Naive thymus-derived CD8-positive, alpha-beta T cell (primary cell): ENCODE results near the gene FAM20C. TPM values are rescaled to one million over a fixed set of nuclear protein-coding genes. Genes with fewer than 3 reads are reported as not detected.

ENCODE experiments used
- ATAC-seq, 2 donors: fragments of 150-1000 bp; cut with Tn5 transposase in 1 of 2; sonication (Bioruptor Pico), chemical (Tn5 transposase) in 1 of 2; 1 replicate in 1 of 2; 2 replicates in 1 of 2; pipeline ENCODE4 v1.10.0; 2021; ENCODE audit warnings: mild to moderate bottlenecking in 2 of 2, moderate library complexity in 2 of 2
- POLR2A ChIA-PET: fragments of 350-600 bp; sonication (Branson Sonifier 250); formaldehyde crosslinking; loops from one replicate; lab custom pipeline; 2021; ENCODE audit warnings: antibody characterized with exemption; lab: Charles Lee
- DNase-seq, 10 donors: peaks; one replicate each; pipeline versions ENCODE4 v3.0.0 to v3.0.0-alpha.2; 2020 to 2022
- H3K27ac Mint-ChIP-seq, 10 donors: one replicate each; pipeline ENCODE4 v1.8.0; 2020 to 2022; ENCODE audit warnings: mild to moderate bottlenecking in 10 of 10, mixed read lengths in 10 of 10, moderate library complexity in 4 of 10, inconsistent platforms in 1 of 10
- H3K27me3 Mint-ChIP-seq, 5 donors: one replicate each; pipeline ENCODE4 v1.8.0; 2021 to 2022; ENCODE audit warnings: mixed read lengths in 5 of 5
- H3K36me3 Mint-ChIP-seq, 3 donors: one replicate each; pipeline ENCODE4 v1.8.0; 2020 to 2022; ENCODE audit warnings: mixed read lengths in 3 of 3, mild to moderate bottlenecking in 2 of 3, inconsistent platforms in 1 of 3
- H3K4me1 Mint-ChIP-seq, 4 donors: one replicate each; pipeline ENCODE4 v1.8.0; 2021 to 2022; ENCODE audit warnings: mixed read lengths in 4 of 4
- H3K4me3 Mint-ChIP-seq, 10 donors: one replicate each; pipeline ENCODE4 v1.8.0; 2020 to 2022; ENCODE audit warnings: mild to moderate bottlenecking in 10 of 10, mixed read lengths in 10 of 10, moderate library complexity in 6 of 10, inconsistent platforms in 1 of 10
- H3K9me3 Mint-ChIP-seq, 9 donors: one replicate each; pipeline ENCODE4 v1.8.0; 2020 to 2022; ENCODE audit warnings: mixed read lengths in 9 of 9, mild to moderate bottlenecking in 3 of 9, inconsistent platforms in 1 of 9, moderate library complexity in 1 of 9
- polyA plus RNA-seq, 3 donors: library from polyadenylated mRNA; unstranded; fragments of 300-500 nt; fragmentation: Illumina TruSeq; gene quantifications; one replicate each; pipeline ENCODE4 v1.2.3, GENCODE V29; 2021
- total RNA-seq, 8 experiments: library from RNA in 2 of 8; stranded (reverse) in 2 of 8; gene quantifications; one replicate each; pipeline ENCODE4 v1.2.3 and lab custom pipeline; 2021 to 2026

FAM20C gene
- total and polyA plus RNA-seq, 5 experiments from 2014 or later, result 0.60 to 0.66 TPM; not detected in 3

DNA sequence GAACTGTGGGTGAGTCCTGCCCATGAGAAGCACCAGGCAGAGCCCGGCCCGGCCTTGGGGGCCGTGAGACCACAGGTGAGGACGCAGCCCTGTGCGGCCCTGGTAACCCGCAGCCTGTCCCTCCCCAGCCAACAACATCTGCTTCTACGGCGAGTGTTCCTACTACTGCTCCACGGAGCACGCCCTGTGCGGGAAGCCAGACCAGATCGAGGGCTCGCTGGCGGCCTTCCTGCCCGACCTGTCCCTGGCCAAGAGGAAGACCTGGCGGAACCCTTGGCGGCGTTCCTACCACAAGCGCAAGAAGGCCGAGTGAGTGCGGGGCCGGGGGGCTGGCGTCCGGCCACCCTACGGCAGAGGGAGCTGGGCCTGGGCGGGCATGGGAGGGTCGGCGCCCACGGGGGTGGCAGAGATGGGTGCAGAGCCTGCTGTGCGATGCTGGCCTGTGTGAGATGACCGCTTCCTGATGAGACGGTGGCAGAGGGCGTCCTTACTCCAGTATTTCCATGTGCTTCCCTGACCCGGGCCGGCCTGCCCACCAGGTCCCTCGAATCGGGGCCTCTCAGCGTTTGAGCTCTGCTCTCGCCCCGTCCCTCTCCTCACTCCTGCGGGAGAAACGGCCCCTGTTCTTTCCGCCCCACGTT, 63.5 kb downstream of the FAM20C start:
- peaks cover 0 to 1% (median 0%) of the 10 kb centered on the region in 4 donors for H3K4me1 Mint-ChIP-seq
- H3K27me3 Mint-ChIP-seq, result peaks cover 0 to 4% (median 0%) of the 10 kb centered on the region in 5 donors
- H3K27ac Mint-ChIP-seq, result no peak overlapping the region
- H3K9me3 Mint-ChIP-seq, result no peaks in the 10 kb centered on the region
- POLR2A ChIA-PET, result no interaction called here
- no peaks in the 10 kb centered on the region for H3K36me3 Mint-ChIP-seq
- DNase-seq (peak in 1 of 10 donors; percentile 51), ATAC-seq (no peak)
- H3K4me3 Mint-ChIP-seq, result no peak overlapping the region

DNA sequence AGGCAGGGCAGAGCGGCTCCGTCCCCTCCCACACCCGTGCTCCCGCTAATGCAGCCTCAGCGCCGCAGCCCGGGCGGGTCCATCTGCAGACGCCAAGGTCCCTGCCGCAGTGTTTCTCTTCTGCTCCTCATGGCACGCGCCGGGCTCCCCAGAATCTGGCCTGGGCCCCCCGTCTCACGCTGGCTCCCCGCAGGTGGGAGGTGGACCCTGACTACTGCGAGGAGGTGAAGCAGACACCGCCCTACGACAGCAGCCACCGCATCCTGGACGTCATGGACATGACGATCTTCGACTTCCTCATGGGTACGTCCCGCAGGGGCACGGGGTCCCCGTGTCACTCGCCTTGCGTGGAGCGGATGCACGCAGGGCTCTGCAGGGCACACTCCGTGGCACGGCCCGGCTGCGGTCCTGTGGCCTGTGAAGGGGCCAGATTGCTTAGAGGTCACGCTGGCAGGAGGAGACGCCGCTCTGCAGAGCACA, 64.1 kb downstream of the FAM20C start:
- Mint-ChIP-seq H3K27ac (no peak overlapping the region), H3K4me1 (peaks cover 0 to 1% (median 0%) of the 10 kb centered on the region in 4 donors), H3K4me3 (no peak overlapping the region), H3K9me3 (peaks cover 0 to 3% (median 0%) of the 10 kb centered on the region in 9 donors), H3K27me3 (peaks cover 0 to 4% (median 0%) of the 10 kb centered on the region in 5 donors), H3K36me3 (no peaks in the 10 kb centered on the region)
- DNase-seq, result peak in 1 of 10 donors; percentile 53
- no peak for ATAC-seq
- POLR2A ChIA-PET, result no interaction called here

DNA sequence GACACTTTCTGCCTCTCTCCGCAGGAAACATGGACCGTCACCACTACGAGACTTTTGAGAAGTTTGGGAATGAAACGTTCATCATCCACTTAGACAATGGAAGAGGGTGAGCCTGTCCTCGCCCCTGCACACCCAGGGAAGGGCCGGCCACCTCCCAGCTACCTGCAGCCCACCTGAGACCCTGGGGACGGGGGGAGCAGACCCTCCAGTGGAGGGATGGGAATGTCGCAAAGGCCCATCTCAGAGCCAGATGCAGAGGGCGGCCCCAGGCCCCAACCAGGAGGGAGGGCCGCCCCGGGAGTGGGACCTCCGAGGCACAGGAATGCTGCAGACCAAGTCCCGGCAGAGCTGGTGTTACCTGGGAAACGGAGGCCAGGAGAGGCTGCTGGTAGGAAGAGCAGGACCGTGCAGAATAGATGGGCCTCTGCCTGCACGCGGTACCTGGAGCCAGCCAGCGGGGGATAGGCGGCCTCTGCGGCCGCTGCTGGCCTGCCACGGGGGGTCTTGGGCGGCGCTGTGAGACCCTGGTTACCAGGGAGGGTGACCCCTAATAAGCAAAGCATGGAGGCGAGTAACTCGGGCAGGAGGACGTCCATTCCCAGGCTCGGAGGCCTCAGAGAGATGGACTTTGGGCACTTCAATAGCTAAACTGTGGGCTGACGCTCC, 64.7 kb downstream of the FAM20C start:
- POLR2A ChIA-PET, result no interaction called here
- peak in 1 of 10 donors; percentile 30 for DNase-seq
- no peak for ATAC-seq
- H3K36me3 Mint-ChIP-seq, result no peaks in the 10 kb centered on the region
- H3K9me3 Mint-ChIP-seq, result peaks cover 0 to 3% (median 0%) of the 10 kb centered on the region in 9 donors
- H3K4me3 Mint-ChIP-seq, result no peak overlapping the region
- peaks cover 0 to 4% (median 0%) of the 10 kb centered on the region in 5 donors for H3K27me3 Mint-ChIP-seq
- H3K27ac Mint-ChIP-seq, result no peak overlapping the region
- H3K4me1 Mint-ChIP-seq, result peaks cover 0 to 6% (median 1%) of the 10 kb centered on the region in 4 donors

DNA sequence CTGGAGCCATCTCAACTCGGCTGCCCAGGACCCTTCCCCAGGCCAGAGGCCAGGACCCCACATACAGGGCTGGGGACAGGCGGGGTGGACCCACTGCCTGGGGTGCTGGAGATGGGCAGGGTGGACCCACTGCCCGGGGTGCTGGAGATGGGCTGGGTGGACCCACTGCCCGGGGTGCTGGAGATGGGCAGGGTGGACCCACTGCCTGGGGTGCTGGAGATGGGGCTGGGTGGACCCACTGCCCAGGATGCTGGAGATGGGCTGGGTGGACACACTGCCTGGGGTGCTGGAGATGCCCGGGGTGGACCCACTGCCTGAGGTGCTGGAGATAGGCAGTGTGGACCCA, 65.2 kb downstream of the FAM20C start:
- Mint-ChIP-seq H3K36me3 (no peaks in the 10 kb centered on the region), H3K9me3 (peaks cover 0 to 5% (median 0%) of the 10 kb centered on the region in 9 donors), H3K4me3 (no peak overlapping the region), H3K27me3 (peaks cover 0 to 4% (median 0%) of the 10 kb centered on the region in 5 donors), H3K27ac (no peak overlapping the region), H3K4me1 (peaks cover 0 to 6% (median 3%) of the 10 kb centered on the region in 4 donors)
- POLR2A ChIA-PET, result no interaction called here
- DNase-seq, result peak in 1 of 10 donors; percentile 40
- no peak for ATAC-seq

DNA sequence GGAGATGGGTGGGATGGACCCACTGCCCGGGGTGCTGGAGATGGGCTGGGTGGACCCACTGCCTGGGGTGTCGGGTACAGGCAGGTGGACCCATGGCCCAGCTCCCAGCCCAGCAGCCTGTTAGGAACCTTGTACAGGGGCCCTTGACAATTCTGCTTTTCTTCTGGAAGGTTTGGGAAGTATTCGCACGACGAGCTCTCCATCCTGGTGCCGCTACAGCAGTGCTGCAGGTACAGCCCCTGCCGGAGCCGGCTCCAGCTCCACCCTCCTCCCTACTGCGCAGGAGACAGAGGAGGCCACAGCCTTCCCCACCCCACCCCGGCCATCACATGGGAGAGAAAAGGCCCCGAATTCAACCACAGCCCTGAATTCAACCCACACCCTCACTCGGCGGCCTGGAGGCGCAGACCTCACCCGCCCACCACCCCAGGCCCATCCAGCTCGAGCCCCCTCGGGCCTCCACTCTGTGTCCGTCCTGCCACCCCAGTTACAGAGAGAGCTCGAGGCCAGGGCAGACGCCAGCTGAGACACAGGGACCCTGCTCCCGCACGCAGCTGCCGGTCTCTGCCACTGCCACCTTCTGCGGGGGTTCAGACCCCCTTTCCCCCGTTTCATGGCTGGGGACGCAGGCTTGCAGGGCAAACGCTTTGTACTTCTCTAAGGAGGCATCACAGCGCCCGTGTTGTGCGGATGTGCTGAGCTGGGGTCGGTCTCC, 66.3 kb downstream of the FAM20C start:
- DNase-seq (peak in 1 of 10 donors; percentile 53), ATAC-seq (no peak)
- Mint-ChIP-seq H3K4me3 (no peak overlapping the region), H3K27me3 (peaks cover 0 to 4% (median 0%) of the 10 kb centered on the region in 5 donors), H3K4me1 (peaks cover 0 to 7% (median 3%) of the 10 kb centered on the region in 4 donors), H3K36me3 (no peaks in the 10 kb centered on the region), H3K27ac (peak overlapping the region in 1 of 10 donors; percentile 13), H3K9me3 (peaks cover 0 to 5% (median 0%) of the 10 kb centered on the region in 9 donors)
- POLR2A ChIA-PET, result no interaction called here

DNA sequence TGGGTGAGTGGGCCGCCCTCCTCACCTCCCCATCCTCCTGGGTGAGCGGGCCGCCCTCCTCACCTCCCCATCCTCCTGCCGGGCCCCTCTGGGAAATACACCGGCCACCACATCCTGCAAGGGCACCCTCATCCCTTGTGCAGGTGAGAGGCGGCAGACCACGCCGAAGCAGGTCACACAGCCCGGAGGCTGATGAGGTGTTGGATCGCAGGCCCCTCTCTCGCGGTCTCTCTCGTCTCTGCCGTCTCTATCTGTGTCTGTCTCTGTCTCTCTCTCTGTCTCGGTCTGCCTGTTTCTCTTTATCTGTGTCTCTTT, 66.8 kb downstream of the FAM20C start:
- Mint-ChIP-seq H3K27ac (peak overlapping the region in 2 of 10 donors; percentile 1 to 13), H3K4me3 (no peak overlapping the region), H3K36me3 (no peaks in the 10 kb centered on the region), H3K27me3 (peaks cover 0 to 4% (median 0%) of the 10 kb centered on the region in 5 donors), H3K4me1 (peaks cover 0 to 8% (median 3%) of the 10 kb centered on the region in 4 donors), H3K9me3 (peaks cover 0 to 5% (median 0%) of the 10 kb centered on the region in 9 donors)
- ATAC-seq (no peak), DNase-seq (peak in 1 of 10 donors; percentile 40)
- POLR2A ChIA-PET, result no interaction called here

DNA sequence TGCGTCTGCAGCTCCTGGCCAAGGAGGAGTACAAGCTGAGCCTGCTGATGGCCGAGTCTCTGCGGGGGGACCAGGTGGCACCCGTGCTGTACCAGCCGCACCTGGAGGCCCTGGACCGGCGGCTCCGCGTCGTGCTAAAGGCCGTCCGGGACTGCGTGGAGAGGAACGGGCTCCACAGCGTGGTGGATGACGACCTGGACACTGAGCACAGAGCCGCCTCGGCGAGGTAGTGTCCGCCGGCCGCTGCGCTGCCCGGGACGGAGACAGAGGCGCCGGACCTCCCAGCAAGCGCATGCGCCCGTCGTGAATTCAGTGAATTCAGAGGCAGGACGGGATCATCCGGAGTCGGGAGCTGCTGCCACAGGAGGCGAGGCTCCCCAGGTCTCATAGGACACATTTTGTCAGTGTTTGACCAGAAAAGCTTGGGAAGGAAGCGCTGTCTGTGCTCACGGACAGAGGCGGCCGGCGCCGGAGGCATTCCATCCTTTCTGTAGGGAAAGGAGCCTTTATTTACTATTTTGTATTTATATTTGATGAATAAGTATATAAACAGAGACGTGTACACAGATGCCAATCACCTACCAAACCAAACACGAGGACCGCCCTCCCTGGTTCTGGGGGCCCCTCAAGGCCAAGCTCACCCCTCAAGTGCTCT, 67.5 kb downstream of the FAM20C start:
- no peak for ATAC-seq

DNA sequence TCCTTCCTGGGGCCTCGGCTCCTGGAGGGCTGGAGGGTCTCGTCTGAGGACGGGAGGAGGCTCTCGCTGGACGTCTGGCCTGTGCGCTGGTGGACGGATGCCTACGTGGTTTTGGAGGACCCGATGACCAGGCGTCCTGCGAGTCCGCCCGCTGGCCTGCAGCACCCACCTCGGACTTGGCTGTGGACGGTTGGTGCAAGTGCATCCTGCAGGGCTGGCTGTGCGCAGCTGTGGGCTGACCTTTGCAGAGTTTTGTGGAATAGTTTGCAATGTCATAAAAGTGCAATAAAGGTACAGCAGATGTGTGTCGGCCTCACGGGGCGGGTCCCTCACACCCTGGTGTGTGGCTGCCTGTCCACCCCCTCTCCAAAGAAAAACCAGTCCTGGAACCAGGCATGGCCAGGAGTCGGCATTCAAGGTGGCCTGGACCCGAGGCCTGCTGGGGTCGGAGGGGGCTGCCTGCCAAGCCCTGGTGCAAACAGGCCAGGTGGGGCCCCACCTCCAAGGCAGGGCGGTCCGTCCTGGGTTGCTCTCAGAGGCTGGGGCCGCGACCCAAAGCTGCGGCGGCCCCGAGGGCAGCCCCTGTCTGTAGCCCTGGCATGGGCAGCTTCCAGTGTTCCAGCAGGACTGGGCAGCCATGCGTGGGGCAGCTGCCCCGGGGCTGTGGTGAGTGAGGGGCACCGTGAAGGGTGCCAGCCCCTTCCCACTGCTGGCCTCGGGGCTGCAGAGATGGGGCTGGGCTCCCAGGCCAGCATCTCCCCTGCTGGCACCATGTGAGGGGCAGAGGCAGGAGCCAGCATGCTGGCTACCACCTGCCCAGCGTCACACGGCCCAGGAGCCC, 68.3 kb downstream of the FAM20C start:
- ATAC-seq, result no peak
- Mint-ChIP-seq H3K4me1 (peaks cover 0 to 9% (median 6%) of the 10 kb centered on the region in 4 donors), H3K27me3 (no peaks in the 10 kb centered on the region), H3K4me3 (no peak overlapping the region), H3K9me3 (peaks cover 0 to 7% (median 0%) of the 10 kb centered on the region in 9 donors), H3K27ac (no peak overlapping the region), H3K36me3 (no peaks in the 10 kb centered on the region)
- POLR2A ChIA-PET, result no interaction called here
- peak in 1 of 10 donors; percentile 58 for DNase-seq

More for the DNA sequence above, 67.5 kb downstream of the FAM20C start:
- peak in 1 of 10 donors; percentile 47 for DNase-seq
- H3K27ac Mint-ChIP-seq, result peak overlapping the region in 1 of 10 donors; percentile 13
- peaks cover 0 to 7% (median 0%) of the 10 kb centered on the region in 9 donors for H3K9me3 Mint-ChIP-seq
- H3K4me3 Mint-ChIP-seq, result no peak overlapping the region
- POLR2A ChIA-PET, result no interaction called here
- peaks cover 0 to 10% (median 6%) of the 10 kb centered on the region in 4 donors for H3K4me1 Mint-ChIP-seq
- no peaks in the 10 kb centered on the region for H3K36me3 Mint-ChIP-seq
- H3K27me3 Mint-ChIP-seq, result peaks cover 0 to 4% (median 0%) of the 10 kb centered on the region in 5 donors

DNA sequence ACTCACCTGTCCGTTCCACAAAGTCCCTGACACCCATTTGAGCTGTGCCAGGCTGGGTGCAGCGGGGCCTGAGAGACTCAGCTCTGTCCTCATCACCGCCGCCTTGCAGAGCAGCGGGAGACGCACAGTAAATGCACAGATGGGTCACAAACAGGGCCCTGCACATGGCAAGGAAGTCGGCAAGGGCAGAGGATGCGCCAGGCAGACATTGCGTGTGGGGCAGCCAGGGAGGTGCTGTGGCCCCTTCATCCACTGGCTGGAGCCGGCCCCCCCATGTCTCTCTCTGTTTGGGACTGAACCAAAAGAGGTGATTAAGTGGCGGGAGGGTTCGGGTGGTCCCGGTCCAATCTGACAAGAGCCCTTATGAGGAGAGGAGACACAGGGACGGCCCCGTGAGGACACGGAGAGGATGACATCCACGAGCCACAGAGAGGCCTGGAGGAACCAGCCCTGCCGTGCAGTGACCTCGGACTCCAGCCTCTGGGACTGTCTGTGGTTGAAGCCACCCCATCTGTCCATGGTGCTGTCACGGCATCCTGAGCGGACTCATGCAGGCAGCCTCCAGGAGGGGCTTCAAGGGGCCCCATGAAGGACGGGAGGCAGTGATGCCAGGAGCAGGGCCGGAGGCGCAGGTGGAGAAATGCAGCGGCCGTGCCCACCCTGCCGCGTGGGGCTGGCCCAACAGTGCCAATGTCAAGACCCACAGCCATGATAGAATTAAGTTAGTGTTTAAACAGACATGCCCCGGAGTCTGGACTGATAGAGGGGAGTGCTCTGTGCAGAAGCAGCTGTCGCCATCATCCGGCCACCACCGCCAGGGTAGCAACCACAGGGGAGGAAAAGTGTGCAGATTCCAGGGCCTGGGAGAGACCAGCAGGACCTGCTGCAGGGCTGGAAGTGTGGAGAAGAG, 69.2 kb downstream of the FAM20C start:
- H3K36me3 Mint-ChIP-seq, result no peaks in the 10 kb centered on the region
- ATAC-seq (no peak), DNase-seq (peak in 1 of 10 donors; percentile 61)
- peak overlapping the region in 2 of 10 donors; percentile 24 to 92 for H3K27ac Mint-ChIP-seq
- H3K9me3 Mint-ChIP-seq, result peaks cover 0 to 7% (median 0%) of the 10 kb centered on the region in 9 donors
- H3K4me3 Mint-ChIP-seq, result no peak overlapping the region
- POLR2A ChIA-PET, result no interaction called here
- no peaks in the 10 kb centered on the region for H3K27me3 Mint-ChIP-seq
- H3K4me1 Mint-ChIP-seq, result peaks cover 0 to 9% (median 6%) of the 10 kb centered on the region in 4 donors

DNA sequence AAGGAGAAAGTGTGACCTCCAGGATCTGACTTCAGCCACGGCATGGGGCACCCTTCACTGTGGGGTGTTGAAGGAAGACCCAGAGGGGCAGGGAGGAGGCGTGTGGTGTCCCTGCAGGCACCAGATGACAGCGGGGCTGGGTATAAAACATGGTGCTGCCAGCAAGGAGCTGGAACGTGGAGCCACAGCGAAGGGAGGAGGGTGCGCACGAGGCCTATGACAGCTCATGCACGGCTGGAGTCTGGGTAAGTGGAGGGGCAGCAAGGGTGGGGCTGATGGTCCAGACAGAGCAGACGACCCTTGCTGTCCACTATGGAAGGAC, 69.8 kb downstream of the FAM20C start:
- POLR2A ChIA-PET, result no interaction called here
- ATAC-seq, result no peak
- no peaks in the 10 kb centered on the region for H3K27me3 Mint-ChIP-seq
- peak overlapping the region in 2 of 10 donors; percentile 62 to 67 for H3K4me3 Mint-ChIP-seq
- peaks cover 0 to 7% (median 0%) of the 10 kb centered on the region in 9 donors for H3K9me3 Mint-ChIP-seq
- H3K27ac Mint-ChIP-seq, result peak overlapping the region in 3 of 10 donors; percentile 62 to 92 (median 79)
- peak in 1 of 10 donors; percentile 24 for DNase-seq
- peaks cover 0 to 9% (median 6%) of the 10 kb centered on the region in 4 donors for H3K4me1 Mint-ChIP-seq
- H3K36me3 Mint-ChIP-seq, result no peaks in the 10 kb centered on the region
